Natural killer cell (primary cell): ENCODE measurements around the gene AK1. TPM values are rescaled to one million over a fixed set of nuclear protein-coding genes. Genes with fewer than 3 reads are reported as not detected.

Experiments
- ATAC-seq, 3 donors: fragments of 150-1000 bp in 2 of 3; fragments of 200-7000 bp in 1 of 3; cut with Tn5 transposase; 1 replicate in 1 of 3; 2 replicates in 2 of 3; pipeline ENCODE4 v1.10.0; 2021; ENCODE audit warnings: mild to moderate bottlenecking in 2 of 3, moderate library complexity in 2 of 3
- DNase-seq, 2 donors: peaks; one replicate each; pipeline versions ENCODE4 v3.0.0 to v3.0.0-alpha.2; 2013 to 2021; ENCODE audit warnings: mixed read lengths in 1 of 2
- H3K27ac ChIP-seq: one replicate; pipeline ENCODE4 v1.5.1; 2013; ENCODE audit warnings: mild to moderate bottlenecking, low read length
- H3K27me3 ChIP-seq: one replicate; pipeline ENCODE4 v1.6.1; 2013; ENCODE audit warnings: low read length; ENCODE audit not compliant: control insufficient read depth, insufficient read depth
- H3K36me3 ChIP-seq: one replicate; pipeline ENCODE4 v1.6.1; 2013; ENCODE audit warnings: low read length; ENCODE audit not compliant: control insufficient read depth, insufficient read depth
- H3K4me1 ChIP-seq: one replicate; pipeline ENCODE4 v1.6.1; 2013; ENCODE audit warnings: low read length; ENCODE audit not compliant: control insufficient read depth, insufficient read depth
- H3K4me3 ChIP-seq: one replicate; pipeline ENCODE4 v1.5.1; 2013; ENCODE audit warnings: low read length
- H3K9me3 ChIP-seq: one replicate; pipeline ENCODE4 v1.6.1; 2013; ENCODE audit warnings: low read length; ENCODE audit not compliant: control insufficient read depth, insufficient read depth
- H3K27ac Mint-ChIP-seq, 2 donors: one replicate each; pipeline ENCODE4 v1.8.0; 2022; ENCODE audit warnings: mild to moderate bottlenecking in 2 of 2, mixed read lengths in 2 of 2, moderate library complexity in 1 of 2
- H3K27me3 Mint-ChIP-seq, 2 donors: one replicate each; pipeline ENCODE4 v1.8.0; 2022; ENCODE audit warnings: low read depth in 2 of 2, mixed read lengths in 2 of 2
- H3K36me3 Mint-ChIP-seq: one replicate; pipeline ENCODE4 v1.8.0; 2022; ENCODE audit warnings: mixed read lengths
- H3K4me1 Mint-ChIP-seq, 2 donors: one replicate each; pipeline ENCODE4 v1.8.0; 2022; ENCODE audit warnings: mixed read lengths in 2 of 2
- H3K4me3 Mint-ChIP-seq: one replicate; pipeline ENCODE4 v1.8.0; 2022; ENCODE audit warnings: mild to moderate bottlenecking, moderate library complexity, mixed read lengths
- H3K9me3 Mint-ChIP-seq, 2 donors: one replicate each; pipeline ENCODE4 v1.8.0; 2022; ENCODE audit warnings: mixed read lengths in 2 of 2
- CTCF ChIP-seq: fragments of 200-600 bp; IDR thresholded peaks from one replicate; pipeline ENCODE4 v1.8.0; 2022; ENCODE audit warnings: antibody characterized with exemption
- WGBS: methylation state at CpG from one replicate; pipeline ENCODE4 v1.1.7; 2013; ENCODE audit warnings: missing lambda C conversion rate; ENCODE audit not compliant: insufficient coverage; 5-methylcytosine and 5-hydroxymethylcytosine counted together
- intact Hi-C: fragments of 100-400 bp; cut with micrococcal nuclease; formaldehyde crosslinking; loops from one replicate; pipeline ENCODE4 v1.14.2; 2022
- total RNA-seq, 4 donors: library from RNA; stranded (reverse); fragments of 120-200 nt in 1 of 4; gene quantifications; one replicate each; pipeline versions ENCODE4 v1.2.3 to v1.2.4, GENCODE V29; 2013 to 2022

AK1 gene
- total RNA-seq, 3 donors from 2014 or later (not counting 1 experiment from before 2014, with no cell fraction given), result 47.3 to 76.3 (median 54.2) TPM

GRCh38 chr9:127912882-127913281, 35.4 kb upstream of the AK1 start:
- WGBS, result 93% methylated on average over 5 of the region's 5 CpGs
- no peak for DNase-seq
- no peaks in the 10 kb centered on the region for H3K9me3 ChIP-seq
- Mint-ChIP-seq H3K27ac (no peak overlapping the region), H3K36me3 (no peaks in the 10 kb centered on the region), H3K27me3 (no peaks in the 10 kb centered on the region), H3K9me3 (no peaks in the 10 kb centered on the region), H3K4me1 (peaks cover 0 to 28% of the 10 kb centered on the region in 2 donors), H3K4me3 (no peak overlapping the region)
- H3K27me3 ChIP-seq, result no peaks in the 10 kb centered on the region
- TF ChIP-seq CTCF, result no peak
- intact Hi-C loops, result loop anchor here (10.0 kb wide), 1 partner anchor 688 kb away; no protein-coding TSS in a partner anchor
- no peak overlapping the region for H3K4me3 ChIP-seq
- peaks cover 36% of the 10 kb centered on the region for H3K36me3 ChIP-seq
- peaks cover 44% of the 10 kb centered on the region for H3K4me1 ChIP-seq
- no peak overlapping the region for H3K27ac ChIP-seq
- ATAC-seq, result no peak

- Histone ChIP-seq H3K36me3 (peaks cover 36% of the 10 kb centered on the region), H3K27ac (no peak overlapping the region)
- no peak for DNase-seq
Measured at GRCh38 chr9:127912296-127912695, 34.8 kb upstream of the AK1 start.

GRCh38 chr9:127910613-127911205, 33.2 kb upstream of the AK1 start:
- peak overlapping the region; percentile 30 to 34 for H3K27ac Mint-ChIP-seq
- peaks cover 7 to 28% of the 10 kb centered on the region in 2 donors for H3K4me1 Mint-ChIP-seq
- H3K9me3 ChIP-seq, result no peaks in the 10 kb centered on the region
- DNase-seq (peak in 1 of 2 donors; percentile 49), ATAC-seq (no peak)
- H3K4me3 Mint-ChIP-seq, result no peak overlapping the region
- H3K4me3 ChIP-seq, result no peak overlapping the region
- no peaks in the 10 kb centered on the region for H3K27me3 ChIP-seq
- peaks cover 36% of the 10 kb centered on the region for H3K36me3 ChIP-seq
- H3K27me3 Mint-ChIP-seq, result no peaks in the 10 kb centered on the region
- no peak for TF ChIP-seq CTCF
- WGBS, result 89% methylated on average over 6 of the region's 6 CpGs
- H3K9me3 Mint-ChIP-seq, result no peaks in the 10 kb centered on the region
- peaks cover 44% of the 10 kb centered on the region for H3K4me1 ChIP-seq
- H3K36me3 Mint-ChIP-seq, result no peaks in the 10 kb centered on the region
- intact Hi-C loops, result loop anchor here (10.0 kb wide), 1 partner anchor 686 kb away; no protein-coding TSS in a partner anchor
- H3K27ac ChIP-seq, result peak overlapping the region; percentile 37

More at GRCh38 chr9:127912296-127912695, 34.8 kb upstream of the AK1 start:
- Mint-ChIP-seq H3K9me3 (no peaks in the 10 kb centered on the region), H3K27me3 (no peaks in the 10 kb centered on the region), H3K4me1 (peaks cover 0 to 22% of the 10 kb centered on the region in 2 donors), H3K4me3 (no peak overlapping the region), H3K27ac (no peak overlapping the region), H3K36me3 (no peaks in the 10 kb centered on the region)
- ATAC-seq, result no peak
- no peak overlapping the region for H3K4me3 ChIP-seq
- no peaks in the 10 kb centered on the region for H3K9me3 ChIP-seq
- intact Hi-C loops, result loop anchor here (10.0 kb wide), 1 partner anchor 687 kb away; no protein-coding TSS in a partner anchor
- H3K27me3 ChIP-seq, result no peaks in the 10 kb centered on the region
- 97% methylated on average over 31 of the region's 31 CpGs for WGBS
- no peak for TF ChIP-seq CTCF
- H3K4me1 ChIP-seq, result peaks cover 42% of the 10 kb centered on the region
